Subcutaneous adipose tissue (tissue), 4 donors: ENCODE data around the gene WDR93. TPM values are rescaled to one million over a fixed set of nuclear protein-coding genes. Genes with fewer than 3 reads are reported as not detected.

Source experiments
- total RNA-seq, 4 donors: library from RNA; depleted of rRNA; stranded (reverse); fragments of >200 nt; gene quantifications; one replicate each; pipeline ENCODE4 v1.1.0, GENCODE V29; 2016
- TF ChIP-seq, protein P1 (sequence below): fragments of 450-650 bp; IDR thresholded peaks from one replicate; pipeline ENCODE4 v1.5.1; 2016; ENCODE audit warnings: low read depth, mild to moderate bottlenecking, control low read depth, antibody characterized with exemption, moderate library complexity

WDR93 gene
- total RNA-seq, 4 donors from 2014 or later: 0.57 to 1.8 (median 0.85) TPM; not detected in 1

DNA sequence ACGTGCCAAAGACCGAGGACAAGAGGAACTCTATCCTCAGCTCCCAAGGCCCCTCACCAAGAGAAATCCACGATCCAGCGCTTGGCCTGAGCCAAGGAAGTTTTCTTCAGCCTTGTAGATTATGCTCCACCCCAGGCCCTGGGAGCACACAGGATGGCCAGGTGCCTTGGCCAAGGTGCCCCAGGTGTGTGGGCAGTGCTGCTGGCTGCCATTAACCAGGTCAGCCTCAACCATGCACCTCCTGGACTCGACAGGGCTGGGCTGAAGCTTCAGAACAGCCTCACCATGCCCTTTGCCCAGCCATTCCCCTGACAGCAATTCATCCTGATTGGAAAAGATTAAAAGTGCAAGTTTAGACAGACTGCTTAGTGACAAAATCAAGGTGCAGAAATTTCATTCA, 71.3 kb downstream of the WDR93 start:
- TF ChIP-seq, protein P1, sequence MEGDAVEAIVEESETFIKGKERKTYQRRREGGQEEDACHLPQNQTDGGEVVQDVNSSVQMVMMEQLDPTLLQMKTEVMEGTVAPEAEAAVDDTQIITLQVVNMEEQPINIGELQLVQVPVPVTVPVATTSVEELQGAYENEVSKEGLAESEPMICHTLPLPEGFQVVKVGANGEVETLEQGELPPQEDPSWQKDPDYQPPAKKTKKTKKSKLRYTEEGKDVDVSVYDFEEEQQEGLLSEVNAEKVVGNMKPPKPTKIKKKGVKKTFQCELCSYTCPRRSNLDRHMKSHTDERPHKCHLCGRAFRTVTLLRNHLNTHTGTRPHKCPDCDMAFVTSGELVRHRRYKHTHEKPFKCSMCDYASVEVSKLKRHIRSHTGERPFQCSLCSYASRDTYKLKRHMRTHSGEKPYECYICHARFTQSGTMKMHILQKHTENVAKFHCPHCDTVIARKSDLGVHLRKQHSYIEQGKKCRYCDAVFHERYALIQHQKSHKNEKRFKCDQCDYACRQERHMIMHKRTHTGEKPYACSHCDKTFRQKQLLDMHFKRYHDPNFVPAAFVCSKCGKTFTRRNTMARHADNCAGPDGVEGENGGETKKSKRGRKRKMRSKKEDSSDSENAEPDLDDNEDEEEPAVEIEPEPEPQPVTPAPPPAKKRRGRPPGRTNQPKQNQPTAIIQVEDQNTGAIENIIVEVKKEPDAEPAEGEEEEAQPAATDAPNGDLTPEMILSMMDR: no peak

DNA sequence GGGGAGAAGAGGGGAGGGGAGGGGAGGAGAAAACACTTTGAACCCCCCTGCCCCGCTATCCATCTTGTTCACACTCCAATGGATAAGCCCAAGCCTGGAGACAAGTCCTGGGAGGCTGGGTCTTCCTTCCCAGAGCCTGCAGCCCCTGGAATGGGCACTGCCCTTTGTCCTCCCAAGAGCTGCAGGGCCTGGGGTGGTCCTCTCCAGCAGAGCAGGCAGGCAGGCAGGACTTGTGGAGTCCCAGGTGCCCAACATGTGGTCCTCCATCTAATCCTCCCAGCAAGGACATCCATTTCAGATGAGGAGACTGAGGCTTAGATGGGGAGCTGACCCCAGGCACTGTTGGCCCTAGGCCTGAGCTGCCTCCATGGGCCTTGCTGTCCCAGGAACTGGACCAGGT, 75.1 kb downstream of the WDR93 start:
- TF ChIP-seq, protein P1: no peak

DNA sequence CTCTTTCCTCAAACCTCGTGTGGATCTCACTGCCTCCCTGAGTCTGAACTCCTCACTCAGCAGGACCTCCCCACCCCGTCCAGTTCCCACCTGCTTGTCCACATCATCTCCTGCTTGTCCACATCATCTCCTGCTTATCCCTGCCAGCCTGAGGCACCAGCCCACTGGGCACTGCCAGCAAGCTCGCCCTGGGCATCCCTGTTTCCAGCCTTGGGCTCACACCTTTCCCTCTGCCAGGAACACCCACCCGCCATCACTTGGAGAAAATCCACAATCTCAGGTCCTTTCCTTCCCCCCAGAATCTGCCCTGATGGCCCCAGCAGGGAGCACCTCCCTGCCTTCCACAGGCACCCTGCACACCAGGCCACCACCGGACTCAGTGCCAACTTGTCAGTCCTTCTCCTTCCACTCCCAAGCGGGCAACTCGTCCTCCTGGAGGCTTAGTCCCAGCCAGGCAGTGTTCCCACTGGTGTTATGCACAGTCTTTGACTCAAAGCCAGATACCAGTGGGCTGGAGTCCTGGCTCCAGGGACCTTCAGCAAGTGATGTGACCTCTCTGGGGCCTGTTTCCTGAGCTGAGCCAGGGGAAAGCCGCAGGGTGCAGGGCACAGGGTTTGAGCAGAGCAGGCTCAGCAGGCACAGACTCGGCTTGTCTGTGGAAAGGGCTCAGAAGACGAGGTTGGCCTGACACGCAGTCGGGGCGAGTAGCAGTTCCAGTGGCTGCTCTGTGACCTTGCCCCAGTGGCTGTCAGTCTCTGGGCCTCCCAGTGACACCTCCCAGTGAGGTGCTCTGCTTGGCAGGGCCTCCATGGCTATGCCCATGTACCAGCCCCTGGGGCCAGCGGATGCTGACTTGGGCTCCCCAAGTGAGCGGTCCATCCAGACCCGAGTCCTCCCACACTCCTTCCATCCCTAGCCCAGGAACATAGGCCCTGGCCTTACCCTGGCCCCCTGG, 76.0 kb downstream of the WDR93 start:
- TF ChIP-seq, protein P1: no peak

DNA sequence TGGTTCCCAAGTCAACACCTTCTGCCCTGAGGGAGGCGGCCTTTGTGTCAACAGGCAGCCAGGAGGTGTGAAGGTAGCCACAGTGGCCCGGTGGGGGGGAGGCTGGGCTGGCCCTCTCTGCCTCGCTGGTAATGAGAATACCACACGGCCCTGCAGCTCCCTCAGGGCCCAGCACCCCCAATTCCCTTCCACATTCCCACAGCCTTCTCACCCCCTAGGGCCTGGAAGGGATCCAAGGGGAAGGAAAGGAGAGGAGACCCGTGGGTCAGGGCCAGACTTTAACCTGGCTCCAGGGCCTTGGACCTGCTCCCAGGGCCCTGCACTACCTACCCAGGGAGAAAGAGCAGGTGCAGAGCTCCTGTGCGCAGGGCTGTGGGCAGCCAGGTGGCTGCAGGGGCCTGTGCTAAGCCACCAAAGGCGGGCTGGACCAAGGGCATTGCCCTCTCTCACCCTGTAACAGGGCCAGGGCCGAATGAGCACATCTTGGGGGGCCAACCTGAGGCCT, 76.9 kb downstream of the WDR93 start:
- TF ChIP-seq, protein P1: no peak

DNA sequence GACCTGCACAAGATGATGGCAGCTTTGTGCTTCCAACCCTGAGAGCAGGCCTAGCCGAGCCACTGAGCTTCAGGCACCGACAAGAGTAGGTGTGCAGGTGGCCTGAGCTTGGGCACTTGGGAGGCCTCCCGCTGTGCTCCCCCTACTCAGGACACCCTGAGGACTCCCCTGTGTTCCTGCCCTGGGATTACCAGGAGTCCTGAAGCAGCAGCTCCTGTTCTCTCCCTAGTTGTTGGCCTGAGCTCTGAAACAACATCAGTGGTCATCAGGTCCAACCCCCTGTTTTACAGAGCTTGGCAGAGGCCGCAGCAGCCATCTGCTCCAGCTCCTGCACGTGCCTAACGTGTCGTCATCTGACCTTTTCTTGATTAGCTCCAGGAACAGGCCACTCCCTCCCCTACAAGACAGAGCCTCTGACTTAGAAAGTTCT, 77.5 kb downstream of the WDR93 start:
- TF ChIP-seq, protein P1: no peak

DNA sequence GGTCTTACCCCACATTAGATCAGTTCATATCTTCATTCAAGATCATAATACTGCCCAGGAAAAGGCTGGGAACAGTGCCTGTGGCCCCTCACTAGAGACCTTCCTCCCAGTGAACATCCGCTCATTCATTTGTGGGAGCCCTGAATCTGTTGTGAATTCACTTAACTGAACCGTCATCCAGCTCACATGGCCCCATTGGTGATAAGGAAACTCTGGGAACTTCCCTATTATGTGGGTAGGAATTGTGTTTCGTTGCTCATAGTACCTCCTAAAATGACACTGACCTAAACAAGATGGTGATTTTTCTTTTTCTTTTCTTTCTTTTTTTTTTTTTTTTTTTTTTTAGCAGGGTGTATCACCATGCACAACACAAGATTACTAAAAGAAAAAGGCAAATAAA, 78.8 kb downstream of the WDR93 start:
- TF ChIP-seq, protein P1: no peak

DNA sequence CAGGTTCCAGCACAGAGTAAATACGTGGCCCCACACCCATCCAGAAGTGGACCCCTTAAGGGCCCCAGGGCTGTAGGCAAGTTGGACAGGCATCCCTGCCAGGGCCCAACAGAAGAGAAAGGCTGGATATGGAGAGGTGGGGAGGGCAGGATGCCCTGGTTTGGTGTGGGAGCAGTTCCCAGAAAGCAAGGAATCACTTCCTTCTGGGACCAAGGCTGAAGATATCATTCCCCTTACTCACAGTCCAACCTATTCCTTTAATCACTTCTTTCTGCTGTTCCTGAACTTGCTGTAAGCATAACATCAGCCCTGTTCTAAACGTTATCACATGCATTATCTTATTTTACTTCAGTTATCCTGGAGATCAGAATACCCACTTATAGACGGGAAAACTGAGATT, 79.4 kb downstream of the WDR93 start:
- TF ChIP-seq, protein P1: no peak
